ENCODE measurements around the gene EP400. TPM values are rescaled to one million over a fixed set of nuclear protein-coding genes. Genes with fewer than 3 reads are reported as not detected.

The EP400 gene
- total and polyA plus RNA-seq, 2 of the 13 experiments (the other 11 are each of a cell fraction or from before 2014, with no cell fraction given) = 4.9 to 5.0 TPM

DNA sequence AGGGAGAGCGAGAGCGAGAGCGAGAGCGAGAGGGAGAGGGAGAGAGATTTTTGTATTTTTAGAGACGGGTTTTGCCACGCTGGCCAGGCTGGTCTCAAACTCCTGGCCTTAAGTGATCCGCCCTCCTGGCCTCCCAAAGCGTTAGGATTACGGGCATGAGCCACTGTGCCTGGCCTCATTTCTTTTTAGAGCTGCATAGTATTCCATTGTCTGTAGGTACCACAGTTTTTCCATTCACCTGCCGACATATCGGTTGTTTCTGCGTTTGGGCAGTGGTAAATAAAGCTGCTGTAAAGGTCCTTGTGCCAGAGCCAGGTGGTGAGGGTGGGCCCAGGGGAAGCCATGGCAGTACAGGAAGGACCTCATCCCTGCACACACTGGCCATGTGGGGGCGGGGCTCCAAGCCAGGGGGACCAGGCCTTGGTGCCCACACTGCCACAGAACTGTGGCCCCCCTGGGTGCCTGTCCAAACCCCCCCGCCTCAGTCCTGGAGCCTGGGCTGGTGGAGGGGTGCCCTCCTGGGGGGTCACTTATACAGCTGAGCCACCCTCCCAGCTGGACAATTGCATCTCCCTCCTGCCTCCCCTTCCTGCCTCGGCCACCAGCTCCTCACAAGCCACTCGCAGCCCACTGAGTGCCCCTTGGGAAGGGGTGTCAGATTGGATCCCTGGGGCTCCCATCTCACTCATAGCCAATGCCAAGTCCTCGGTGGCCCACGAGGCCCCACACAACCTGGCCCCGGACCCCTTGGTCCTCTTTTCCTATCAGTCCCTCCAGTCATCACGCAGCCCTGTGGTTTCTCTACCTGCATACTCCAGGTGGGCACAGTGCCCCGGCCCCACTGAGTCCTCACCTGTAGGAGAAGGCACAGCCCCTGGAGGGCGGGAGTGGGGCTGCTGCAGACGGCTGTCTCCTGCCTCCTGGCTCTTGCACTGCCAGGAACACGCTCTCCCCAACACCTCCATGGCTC is 22.3 kb upstream of the EP400 start:
- Histone ChIP-seq H3K9ac (ENCODE audit: insufficient read depth, low read depth, low read length) (no peak overlapping the region), H4K20me1 (ENCODE audit: insufficient read depth, low read length) (no peaks in the 10 kb centered on the region), H3K36me3 (replicated peaks in 1 of 2; ENCODE audit: control insufficient read depth in 1 of 2, insufficient read depth in 2 of 2, low read length in 2 of 2) (peaks cover 4 to 7% of the 10 kb centered on the region in 2 experiments), H3K9me3 (ENCODE audit: low read length) (no peaks in the 10 kb centered on the region), H3K4me3 (replicated peaks in 1 of 3; ENCODE audit: insufficient read depth in 1 of 3, low read depth in 2 of 3, low read length in 3 of 3) (no peak overlapping the region), H3K4me2 (ENCODE audit: low read depth, low read length) (peak overlapping the region; percentile 76; the same call in 1 of the 2 replicates), H3K79me2 (ENCODE audit: insufficient read depth, low read length) (peaks cover 16% of the 10 kb centered on the region), H3K4me1 (ENCODE audit: insufficient read depth, low read length) (peaks cover 18% of the 10 kb centered on the region), H3K27ac (ENCODE audit: extremely low read length, insufficient read depth, low read length) (no peak overlapping the region), H3K27me3 (ENCODE audit: control insufficient read depth in 1 of 2, insufficient read depth in 2 of 2, low read length in 2 of 2) (no peaks in the 10 kb centered on the region), H2AFZ (ENCODE audit: low read length) (no peak overlapping the region)
- BruUV-seq (replicated peaks) = TSS peak; percentile 70
- no peak for FAIRE-seq
- DNase-seq (ENCODE audit: low spot score) = no peak
- no peak for ATAC-seq
- TF ChIP-seq HNRNPL (IDR thresholded peaks at IDR 0.05; ENCODE audit: low read depth, low read length) (0 out of 2 replicates have a peak, but pooled peaks have one; percentile 45), NFE2L2 (IDR thresholded peaks at IDR 0.05; ENCODE audit: low read length) (no peak)
- CTCF ChIA-PET (ENCODE audit: low intra/inter-chr PET ratio, low total read pairs) = no interaction called here
- in situ Hi-C loops (cut with HindIII; ENCODE audit: extremely low pct_ligation_motif_present, low pct_unique_long_range_greater_than_20kb) (no loop called here), intact Hi-C loops (cut with micrococcal nuclease; ENCODE audit: unreplicated experiment) (loop anchor here (5.0 to 10.0 kb wide), 2 partner anchors 65 to 93 kb away; no protein-coding TSS in a partner anchor)
- POLR2A ChIA-PET = interaction anchor here (0.8 to 1.0 kb wide), 4 partner anchors 13 to 67 kb away, joined by 3 to 6 read pairs (median 5); no protein-coding TSS in a partner anchor
- 84% methylated on average over 23 of the region's 24 CpGs for WGBS (ENCODE audit: low lambda C conversion rate)

DNA sequence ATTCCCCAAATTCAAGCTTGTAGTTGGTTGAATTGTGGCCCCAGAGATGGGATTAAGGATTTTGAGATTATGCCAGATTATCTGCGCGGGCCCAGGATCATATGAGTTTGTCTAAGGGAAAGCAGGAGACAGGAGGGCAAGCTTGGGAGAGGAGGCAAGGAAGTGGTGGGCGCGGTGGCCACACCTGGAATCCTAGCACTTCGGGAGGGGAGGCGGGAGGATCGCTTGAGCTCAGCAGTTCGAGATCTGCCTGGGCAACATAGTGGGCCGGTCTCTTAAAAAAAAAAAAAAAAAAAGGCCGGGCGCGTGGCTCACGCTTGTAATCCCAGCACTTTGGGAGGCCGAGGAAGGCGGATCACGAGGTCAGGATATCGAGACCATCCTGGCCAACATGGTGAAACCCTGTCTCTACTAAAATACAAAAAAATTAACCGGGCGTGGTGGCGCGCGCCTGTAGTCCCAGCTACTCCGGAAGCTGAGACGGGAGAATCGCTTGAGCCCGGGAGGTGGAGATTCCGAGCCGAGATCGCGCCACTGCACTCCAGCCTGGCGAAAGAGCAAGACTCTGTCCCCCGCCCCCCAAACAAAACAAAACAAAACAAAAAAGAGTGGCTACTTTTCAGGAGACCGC is 21.5 kb upstream of the EP400 start:
- no peak overlapping the region for H2AFZ ChIP-seq (ENCODE audit: low read length)
- 28% methylated on average over 33 of the region's 33 CpGs for WGBS (ENCODE audit: low lambda C conversion rate)
- BruUV-seq (replicated peaks) = no TSS peak
- TF ChIP-seq, protein P1, sequence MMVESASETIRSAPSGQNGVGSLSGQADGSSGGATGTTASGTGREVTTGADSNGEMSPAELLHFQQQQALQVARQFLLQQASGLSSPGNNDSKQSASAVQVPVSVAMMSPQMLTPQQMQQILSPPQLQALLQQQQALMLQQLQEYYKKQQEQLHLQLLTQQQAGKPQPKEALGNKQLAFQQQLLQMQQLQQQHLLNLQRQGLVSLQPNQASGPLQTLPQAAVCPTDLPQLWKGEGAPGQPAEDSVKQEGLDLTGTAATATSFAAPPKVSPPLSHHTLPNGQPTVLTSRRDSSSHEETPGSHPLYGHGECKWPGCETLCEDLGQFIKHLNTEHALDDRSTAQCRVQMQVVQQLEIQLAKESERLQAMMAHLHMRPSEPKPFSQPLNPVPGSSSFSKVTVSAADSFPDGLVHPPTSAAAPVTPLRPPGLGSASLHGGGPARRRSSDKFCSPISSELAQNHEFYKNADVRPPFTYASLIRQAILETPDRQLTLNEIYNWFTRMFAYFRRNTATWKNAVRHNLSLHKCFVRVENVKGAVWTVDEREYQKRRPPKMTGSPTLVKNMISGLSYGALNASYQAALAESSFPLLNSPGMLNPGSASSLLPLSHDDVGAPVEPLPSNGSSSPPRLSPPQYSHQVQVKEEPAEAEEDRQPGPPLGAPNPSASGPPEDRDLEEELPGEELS (CRISPR knock-in tag; IDR thresholded peaks at IDR 0.05) = 0 out of 2 replicates have a peak, but pooled peaks have one; percentile 1
- no peak for TF ChIP-seq DRAP1 (CRISPR knock-in tag; IDR thresholded peaks at IDR 0.05)
- no peak for TF ChIP-seq ZNF747 (CRISPR knock-in tag; IDR thresholded peaks at IDR 0.05; ENCODE audit: borderline replicate concordance)
- TF ChIP-seq LCORL (IDR thresholded peaks at IDR 0.05) = no peak
- no peak for TF ChIP-seq LCORL (CRISPR knock-in tag; IDR thresholded peaks at IDR 0.05)
- no peak for TF ChIP-seq GATAD2A (CRISPR knock-in tag; IDR thresholded peaks at IDR 0.05)
- no peak for TF ChIP-seq NR2F2 (IDR thresholded peaks at IDR 0.05; ENCODE audit: borderline replicate concordance, low read depth)
- no peak for TF ChIP-seq ZNF766 (CRISPR knock-in tag; IDR thresholded peaks at IDR 0.05; ENCODE audit: borderline replicate concordance)
- no peak for TF ChIP-seq POLR2AphosphoS2 (IDR thresholded peaks at IDR 0.05; ENCODE audit: low read depth, low read length)
- TF ChIP-seq ZZZ3 (CRISPR knock-in tag; IDR thresholded peaks at IDR 0.05; ENCODE audit: borderline replicate concordance) = no peak
- TF ChIP-seq PHF20 (CRISPR knock-in tag; IDR thresholded peaks at IDR 0.05) = no peak

More for the DNA sequence above, 21.5 kb upstream of the EP400 start:
- ATAC-seq (peak; percentile 4), FAIRE-seq (no peak), DNase-seq (ENCODE audit: low spot score) (no peak)
- H3K27ac ChIP-seq (ENCODE audit: extremely low read length, insufficient read depth, low read length) = peak overlapping the region; percentile 65
- peak overlapping the region; percentile 70 to 90 (median 80) for H3K4me3 ChIP-seq (replicated peaks in 1 of 3; ENCODE audit: insufficient read depth in 1 of 3, low read depth in 2 of 3, low read length in 3 of 3)
- H3K9ac ChIP-seq (ENCODE audit: insufficient read depth, low read depth, low read length) = peak overlapping the region; percentile 78
- H3K36me3 ChIP-seq (replicated peaks in 1 of 2; ENCODE audit: control insufficient read depth in 1 of 2, insufficient read depth in 2 of 2, low read length in 2 of 2) = peaks cover 10 to 14% of the 10 kb centered on the region in 2 experiments
- CTCF ChIA-PET (ENCODE audit: low intra/inter-chr PET ratio, low total read pairs) = no interaction called here
- intact Hi-C loops (cut with micrococcal nuclease; ENCODE audit: unreplicated experiment) (loop anchor here (5.0 to 10.0 kb wide), 2 partner anchors 66 to 93 kb away; no protein-coding TSS in a partner anchor), in situ Hi-C loops (cut with HindIII; ENCODE audit: extremely low pct_ligation_motif_present, low pct_unique_long_range_greater_than_20kb) (no loop called here)
- no peaks in the 10 kb centered on the region for H3K9me3 ChIP-seq (ENCODE audit: low read length)
- peaks cover 16% of the 10 kb centered on the region for H3K79me2 ChIP-seq (ENCODE audit: insufficient read depth, low read length)
- POLR2A ChIA-PET = interaction anchor here (0.7 to 1.0 kb wide), 5 partner anchors 14 to 68 kb away, joined by 3 to 6 read pairs (median 5); no protein-coding TSS in a partner anchor
- H3K4me1 ChIP-seq (ENCODE audit: insufficient read depth, low read length) = peaks cover 18% of the 10 kb centered on the region
- peak overlapping the region; percentile 76 for H3K4me2 ChIP-seq (ENCODE audit: low read depth, low read length)
- H4K20me1 ChIP-seq (ENCODE audit: insufficient read depth, low read length) = no peaks in the 10 kb centered on the region
- no peaks in the 10 kb centered on the region for H3K27me3 ChIP-seq (ENCODE audit: control insufficient read depth in 1 of 2, insufficient read depth in 2 of 2, low read length in 2 of 2)
